ENCODE data around the gene DPH2. TPM values are rescaled to one million over a fixed set of nuclear protein-coding genes. Genes with fewer than 3 reads are reported as not detected.

Gene DPH2
- total RNA-seq, 1 donor from 2014 or later = 9.5 TPM

- Mint-ChIP-seq H3K27me3 (ENCODE audit: insufficient read depth, low read depth) (no peaks in the 10 kb centered on the region), H3K4me3 (no peak overlapping the region), H3K27ac (no peak overlapping the region), H3K9me3 (no peaks in the 10 kb centered on the region), H3K4me1 (no peaks in the 10 kb centered on the region), H3K36me3 (peaks cover 15% of the 10 kb centered on the region)
- no peak overlapping the region for H2AFZ ChIP-seq (replicated peaks)
- H3K4me2 ChIP-seq = no peak overlapping the region
- H3K4me1 ChIP-seq = no peaks in the 10 kb centered on the region
- H3K27me3 ChIP-seq = no peaks in the 10 kb centered on the region
- no peak overlapping the region for H3K27ac ChIP-seq
- no peak overlapping the region for H3K9ac ChIP-seq
- H3K79me2 ChIP-seq (ENCODE audit: low read depth) = no peaks in the 10 kb centered on the region
- no peaks in the 10 kb centered on the region for H3F3A ChIP-seq (ENCODE audit: low read depth)
- no peak for TF ChIP-seq EZH2 (IDR thresholded peaks at IDR 0.05)
- TF ChIP-seq EZH2phosphoT487 (IDR thresholded peaks at IDR 0.05) = no peak
- no peaks in the 10 kb centered on the region for H3K9me3 ChIP-seq (ENCODE audit: low read depth)
- H4K20me1 ChIP-seq (ENCODE audit: low read depth) = no peaks in the 10 kb centered on the region
- no peaks in the 10 kb centered on the region for H3K36me3 ChIP-seq
- no peak overlapping the region for H3K4me3 ChIP-seq
- DNase-seq (ENCODE audit: low spot score) = no peak
Observed at GRCh38 chr1:43960798-43961197, 9.0 kb upstream of the DPH2 start.

GRCh38 chr1:43961692-43962091 is 8.1 kb upstream of the DPH2 start:
- H3F3A ChIP-seq (ENCODE audit: low read depth) = no peaks in the 10 kb centered on the region
- DNase-seq (ENCODE audit: low spot score) = no peak
- H3K4me1 ChIP-seq = no peaks in the 10 kb centered on the region
- no peaks in the 10 kb centered on the region for H3K27me3 ChIP-seq
- no peaks in the 10 kb centered on the region for H3K27me3 Mint-ChIP-seq (ENCODE audit: insufficient read depth, low read depth)
- H3K4me2 ChIP-seq = no peak overlapping the region
- H4K20me1 ChIP-seq (ENCODE audit: low read depth) = no peaks in the 10 kb centered on the region
- no peak overlapping the region for H2AFZ ChIP-seq (replicated peaks)
- no peaks in the 10 kb centered on the region for H3K9me3 Mint-ChIP-seq
- H3K27ac ChIP-seq = no peak overlapping the region
- TF ChIP-seq EZH2phosphoT487 (IDR thresholded peaks at IDR 0.05) = no peak
- no peak for TF ChIP-seq CTCF (IDR thresholded peaks at IDR 0.05)
- no peaks in the 10 kb centered on the region for H3K36me3 ChIP-seq
- H3K4me3 ChIP-seq = no peak overlapping the region
- H3K4me1 Mint-ChIP-seq = no peaks in the 10 kb centered on the region
- H3K36me3 Mint-ChIP-seq = peaks cover 15% of the 10 kb centered on the region
- no peak overlapping the region for H3K9ac ChIP-seq
- H3K79me2 ChIP-seq (ENCODE audit: low read depth) = no peaks in the 10 kb centered on the region
- H3K27ac Mint-ChIP-seq = no peak overlapping the region
- H3K9me3 ChIP-seq (ENCODE audit: low read depth) = no peaks in the 10 kb centered on the region
- no peak overlapping the region for H3K4me3 Mint-ChIP-seq

GRCh38 chr1:43962324-43962723 is 7.5 kb upstream of the DPH2 start:
- DNase-seq (ENCODE audit: low spot score) = no peak
- no peak overlapping the region for H2AFZ ChIP-seq (replicated peaks)
- H3K9ac ChIP-seq = no peak overlapping the region
- H3K27ac ChIP-seq = no peak overlapping the region
- no peak overlapping the region for H3K4me3 ChIP-seq
- H3K79me2 ChIP-seq (ENCODE audit: low read depth) = no peaks in the 10 kb centered on the region
- no peaks in the 10 kb centered on the region for H3K36me3 ChIP-seq
- no peaks in the 10 kb centered on the region for H4K20me1 ChIP-seq (ENCODE audit: low read depth)
- Mint-ChIP-seq H3K27ac (no peak overlapping the region), H3K4me1 (no peaks in the 10 kb centered on the region), H3K4me3 (no peak overlapping the region), H3K9me3 (no peaks in the 10 kb centered on the region), H3K36me3 (peaks cover 9% of the 10 kb centered on the region), H3K27me3 (ENCODE audit: insufficient read depth, low read depth) (no peaks in the 10 kb centered on the region)
- no peaks in the 10 kb centered on the region for H3K4me1 ChIP-seq
- H3K9me3 ChIP-seq (ENCODE audit: low read depth) = no peaks in the 10 kb centered on the region
- no peaks in the 10 kb centered on the region for H3F3A ChIP-seq (ENCODE audit: low read depth)
- no peaks in the 10 kb centered on the region for H3K27me3 ChIP-seq
- no peak overlapping the region for H3K4me2 ChIP-seq
- TF ChIP-seq EZH2phosphoT487 (IDR thresholded peaks at IDR 0.05) (no peak), EZH2 (IDR thresholded peaks at IDR 0.05) (no peak), CTCF (IDR thresholded peaks at IDR 0.05) (no peak)

- peaks cover 12% of the 10 kb centered on the region for H3K36me3 Mint-ChIP-seq
- Histone ChIP-seq H3F3A (ENCODE audit: low read depth) (no peaks in the 10 kb centered on the region), H3K79me2 (ENCODE audit: low read depth) (no peaks in the 10 kb centered on the region), H2AFZ (replicated peaks) (no peak overlapping the region), H3K27ac (no peak overlapping the region), H3K9ac (no peak overlapping the region), H3K9me3 (ENCODE audit: low read depth) (no peaks in the 10 kb centered on the region), H3K36me3 (no peaks in the 10 kb centered on the region), H4K20me1 (ENCODE audit: low read depth) (no peaks in the 10 kb centered on the region), H3K4me2 (no peak overlapping the region), H3K4me3 (no peak overlapping the region), H3K27me3 (no peaks in the 10 kb centered on the region), H3K4me1 (no peaks in the 10 kb centered on the region)
- no peak overlapping the region for H3K27ac Mint-ChIP-seq
- no peaks in the 10 kb centered on the region for H3K9me3 Mint-ChIP-seq
- no peaks in the 10 kb centered on the region for H3K27me3 Mint-ChIP-seq (ENCODE audit: insufficient read depth, low read depth)
- TF ChIP-seq CTCF (IDR thresholded peaks at IDR 0.05) (no peak), EZH2 (IDR thresholded peaks at IDR 0.05) (no peak), EZH2phosphoT487 (IDR thresholded peaks at IDR 0.05) (no peak)
- no peak overlapping the region for H3K4me3 Mint-ChIP-seq
- no peaks in the 10 kb centered on the region for H3K4me1 Mint-ChIP-seq
- no peak for DNase-seq (ENCODE audit: low spot score)
Observed at GRCh38 chr1:43963006-43963405, 6.8 kb upstream of the DPH2 start.

Measured in neural progenitor cell (in vitro differentiated cells).